ENCODE measurements around the gene CGRRF1.
A peak's percentile ranks its signal among the peaks of the same experiment; 100 is the strongest.

The CGRRF1 gene

GRCh38 chr14:54475187-54475899 is 34.4 kb upstream of the CGRRF1 start:
- Histone ChIP-seq H3K9me3 (ENCODE audit: insufficient read depth, low read depth, low read length) (no peaks in the 10 kb centered on the region), H3K9ac (ENCODE audit: low read length) (no peak overlapping the region), H3K4ac (ENCODE audit: low read depth, low read length) (no peak overlapping the region), H3K4me2 (ENCODE audit: low read length) (no peak overlapping the region), H3K79me1 (ENCODE audit: low read length) (no peaks in the 10 kb centered on the region), H3K36me3 (ENCODE audit: control insufficient read depth in 1 of 2, insufficient read depth in 2 of 2, low read length in 2 of 2) (peaks cover 2% of the 10 kb centered on the region in 2 experiments), H3K18ac (ENCODE audit: low read length) (no peak overlapping the region), H4K8ac (ENCODE audit: low read depth, low read length) (no peak overlapping the region), H3K4me3 (ENCODE audit: low read depth, low read length) (no peak overlapping the region), H3K27ac (ENCODE audit: low read depth, low read length) (no peak overlapping the region), H3K79me2 (ENCODE audit: control insufficient read depth, insufficient read depth, low read length, poor library complexity) (no peaks in the 10 kb centered on the region), H3K23ac (ENCODE audit: low read length) (no peak overlapping the region), H3K14ac (ENCODE audit: low read length) (no peak overlapping the region), H2BK12ac (ENCODE audit: low read length) (no peak overlapping the region), H2AK5ac (ENCODE audit: low read length) (no peak overlapping the region), H3K4me1 (ENCODE audit: control insufficient read depth in 1 of 2, insufficient read depth in 2 of 2, low read length in 2 of 2) (peaks cover 0 to 6% of the 10 kb centered on the region in 2 experiments), H2BK120ac (ENCODE audit: insufficient read depth, low read length, poor library complexity) (no peak overlapping the region), H3K27me3 (ENCODE audit: insufficient read depth, low read length) (no peaks in the 10 kb centered on the region), H4K12ac (ENCODE audit: low read depth, low read length) (no peak overlapping the region), H4K91ac (ENCODE audit: low read depth, low read length) (no peak overlapping the region), H2AFZ (ENCODE audit: insufficient read depth, low read length, poor library complexity) (no peak overlapping the region), H2BK5ac (ENCODE audit: low read depth, low read length, poor library complexity) (no peak overlapping the region)
- peak in 1 of 2 donors; percentile 75 for DNase-seq
- WGBS (ENCODE audit: extremely low coverage, insufficient coverage, insufficient read length): no CpG with 5 or more reads among the region's 4 CpGs

- Histone ChIP-seq H4K8ac (ENCODE audit: low read depth, low read length) (no peak overlapping the region), H4K91ac (ENCODE audit: low read depth, low read length) (no peak overlapping the region), H2BK120ac (ENCODE audit: insufficient read depth, low read length, poor library complexity) (no peak overlapping the region), H3K27ac (ENCODE audit: low read depth, low read length) (no peak overlapping the region), H3K36me3 (ENCODE audit: control insufficient read depth in 1 of 2, insufficient read depth in 2 of 2, low read length in 2 of 2) (peaks cover 2% of the 10 kb centered on the region in 2 experiments), H3K27me3 (ENCODE audit: insufficient read depth, low read length) (no peaks in the 10 kb centered on the region), H2AFZ (ENCODE audit: insufficient read depth, low read length, poor library complexity) (no peak overlapping the region), H3K18ac (ENCODE audit: low read length) (no peak overlapping the region), H3K9ac (ENCODE audit: low read length) (no peak overlapping the region), H3K79me1 (ENCODE audit: low read length) (no peaks in the 10 kb centered on the region), H3K4me3 (ENCODE audit: low read depth, low read length) (no peak overlapping the region), H3K4ac (ENCODE audit: low read depth, low read length) (no peak overlapping the region), H3K4me2 (ENCODE audit: low read length) (no peak overlapping the region), H2AK5ac (ENCODE audit: low read length) (no peak overlapping the region), H4K12ac (ENCODE audit: low read depth, low read length) (no peak overlapping the region), H2BK5ac (ENCODE audit: low read depth, low read length, poor library complexity) (no peak overlapping the region), H2BK12ac (ENCODE audit: low read length) (no peak overlapping the region), H3K9me3 (ENCODE audit: insufficient read depth, low read depth, low read length) (no peaks in the 10 kb centered on the region), H3K14ac (ENCODE audit: low read length) (no peak overlapping the region), H3K23ac (ENCODE audit: low read length) (no peak overlapping the region), H3K79me2 (ENCODE audit: control insufficient read depth, insufficient read depth, low read length, poor library complexity) (no peaks in the 10 kb centered on the region), H3K4me1 (ENCODE audit: control insufficient read depth in 1 of 2, insufficient read depth in 2 of 2, low read length in 2 of 2) (peaks cover 0 to 6% of the 10 kb centered on the region in 2 experiments)
- DNase-seq: no peak
- WGBS (ENCODE audit: extremely low coverage, insufficient coverage, insufficient read length): no CpG with 5 or more reads among the region's 4 CpGs
Observed at GRCh38 chr14:54475911-54476310, 33.8 kb upstream of the CGRRF1 start.

- no peaks in the 10 kb centered on the region for H3K9me3 ChIP-seq (ENCODE audit: insufficient read depth, low read depth, low read length)
- no peak overlapping the region for H2AK5ac ChIP-seq (ENCODE audit: low read length)
- no peak overlapping the region for H4K12ac ChIP-seq (ENCODE audit: low read depth, low read length)
- H2AFZ ChIP-seq (ENCODE audit: insufficient read depth, low read length, poor library complexity): no peak overlapping the region
- H2BK120ac ChIP-seq (ENCODE audit: insufficient read depth, low read length, poor library complexity): no peak overlapping the region
- no peak overlapping the region for H4K8ac ChIP-seq (ENCODE audit: low read depth, low read length)
- no peak for DNase-seq
- H3K4me1 ChIP-seq (ENCODE audit: control insufficient read depth in 1 of 2, insufficient read depth in 2 of 2, low read length in 2 of 2): no peaks in the 10 kb centered on the region
- no peak overlapping the region for H3K9ac ChIP-seq (ENCODE audit: low read length)
- H3K4me2 ChIP-seq (ENCODE audit: low read length): no peak overlapping the region
- no peak overlapping the region for H3K4ac ChIP-seq (ENCODE audit: low read depth, low read length)
- no peaks in the 10 kb centered on the region for H3K79me2 ChIP-seq (ENCODE audit: control insufficient read depth, insufficient read depth, low read length, poor library complexity)
- no peaks in the 10 kb centered on the region for H3K27me3 ChIP-seq (ENCODE audit: insufficient read depth, low read length)
- peaks cover 0 to 4% of the 10 kb centered on the region in 2 experiments for H3K36me3 ChIP-seq (ENCODE audit: control insufficient read depth in 1 of 2, insufficient read depth in 2 of 2, low read length in 2 of 2)
- no peak overlapping the region for H2BK12ac ChIP-seq (ENCODE audit: low read length)
- H3K18ac ChIP-seq (ENCODE audit: low read length): no peak overlapping the region
- H3K23ac ChIP-seq (ENCODE audit: low read length): no peak overlapping the region
- no peak overlapping the region for H3K27ac ChIP-seq (ENCODE audit: low read depth, low read length)
- no peaks in the 10 kb centered on the region for H3K79me1 ChIP-seq (ENCODE audit: low read length)
- no peak overlapping the region for H3K4me3 ChIP-seq (ENCODE audit: low read depth, low read length)
- no peak overlapping the region for H4K91ac ChIP-seq (ENCODE audit: low read depth, low read length)
- no peak overlapping the region for H2BK5ac ChIP-seq (ENCODE audit: low read depth, low read length, poor library complexity)
- WGBS (ENCODE audit: extremely low coverage, insufficient coverage, insufficient read length): no CpG with 5 or more reads among the region's 3 CpGs
- H3K14ac ChIP-seq (ENCODE audit: low read length): no peak overlapping the region
Observed at GRCh38 chr14:54478636-54479215, 31.0 kb upstream of the CGRRF1 start.

GRCh38 chr14:54480830-54481562 is 28.7 kb upstream of the CGRRF1 start:
- Histone ChIP-seq H3K4ac (ENCODE audit: low read depth, low read length) (no peak overlapping the region), H3K18ac (ENCODE audit: low read length) (no peak overlapping the region), H2AK5ac (ENCODE audit: low read length) (no peak overlapping the region), H3K79me1 (ENCODE audit: low read length) (no peaks in the 10 kb centered on the region), H2BK120ac (ENCODE audit: insufficient read depth, low read length, poor library complexity) (no peak overlapping the region), H4K91ac (ENCODE audit: low read depth, low read length) (no peak overlapping the region), H4K12ac (ENCODE audit: low read depth, low read length) (no peak overlapping the region), H2AFZ (ENCODE audit: insufficient read depth, low read length, poor library complexity) (no peak overlapping the region), H3K23ac (ENCODE audit: low read length) (no peak overlapping the region), H3K4me2 (ENCODE audit: low read length) (no peak overlapping the region), H3K9ac (ENCODE audit: low read length) (no peak overlapping the region), H3K14ac (ENCODE audit: low read length) (no peak overlapping the region), H3K4me3 (ENCODE audit: low read depth, low read length) (no peak overlapping the region), H3K79me2 (ENCODE audit: control insufficient read depth, insufficient read depth, low read length, poor library complexity) (no peaks in the 10 kb centered on the region), H3K27me3 (ENCODE audit: insufficient read depth, low read length) (no peaks in the 10 kb centered on the region), H3K9me3 (ENCODE audit: insufficient read depth, low read depth, low read length) (no peaks in the 10 kb centered on the region), H2BK12ac (ENCODE audit: low read length) (no peak overlapping the region), H3K4me1 (ENCODE audit: control insufficient read depth in 1 of 2, insufficient read depth in 2 of 2, low read length in 2 of 2) (no peaks in the 10 kb centered on the region), H2BK5ac (ENCODE audit: low read depth, low read length, poor library complexity) (no peak overlapping the region), H4K8ac (ENCODE audit: low read depth, low read length) (no peak overlapping the region), H3K27ac (ENCODE audit: low read depth, low read length) (no peak overlapping the region), H3K36me3 (ENCODE audit: control insufficient read depth in 1 of 2, insufficient read depth in 2 of 2, low read length in 2 of 2) (peaks cover 0 to 4% of the 10 kb centered on the region in 2 experiments)
- peak; percentile 4 to 81 for DNase-seq
- WGBS (ENCODE audit: extremely low coverage, insufficient coverage, insufficient read length): no CpG with 5 or more reads among the region's 4 CpGs
